Ovary (tissue), 9 donors: Measurements from ENCODE around the gene LRP8. TPM values are rescaled to one million over a fixed set of nuclear protein-coding genes. Genes with fewer than 3 reads are reported as not detected.

Experiments
- DNase-seq, 5 donors: peaks; one replicate each; pipeline ENCODE4 v3.0.0-alpha.2; 2019 to 2020
- H3K27ac ChIP-seq, 2 donors: fragments of 200-600 bp; one replicate each; pipeline versions ENCODE4 v1.5.1 to v1.8.0; 2019 to 2022
- H3K27me3 ChIP-seq: fragments of 200-600 bp; one replicate; pipeline ENCODE4 v1.8.0; 2022
- H3K36me3 ChIP-seq: fragments of 200-600 bp; sonication (generic); one replicate; pipeline ENCODE4 v1.5.1; 2019
- H3K4me1 ChIP-seq: one replicate; pipeline ENCODE4 v1.8.1; 2013; ENCODE audit warnings: mild to moderate bottlenecking, moderate library complexity; ENCODE audit not compliant: insufficient read depth
- H3K4me3 ChIP-seq: fragments of 200-600 bp; sonication (generic); one replicate; pipeline ENCODE4 v1.5.1; 2017
- H3K9me3 ChIP-seq, 2 donors: fragments of 200-600 bp in 1 of 2; sonication (generic) in 1 of 2; one replicate each; pipeline versions ENCODE4 v1.5.1 to v1.8.1; 2013 to 2019; ENCODE audit warnings: mild to moderate bottlenecking in 1 of 2, moderate library complexity in 1 of 2
- EP300 ChIP-seq: sonication (generic); formaldehyde crosslinking; IDR thresholded peaks from one replicate; pipeline ENCODE4 v1.6.1; 2017; ENCODE audit warnings: antibody characterized with exemption
- POLR2A ChIP-seq: fragments of 450-650 bp; IDR thresholded peaks from one replicate; pipeline ENCODE4 v1.6.1; 2017; ENCODE audit warnings: antibody characterized with exemption, mild to moderate bottlenecking, moderate library complexity
- WGBS, 3 donors: extraction: QIAGEN DNeasy Blood & Tissue Kit in 1 of 3; methylation state at CpG; one replicate each; pipeline versions ENCODE4 v1.1.5 to v1.1.7; 2013 to 2017; 5-methylcytosine and 5-hydroxymethylcytosine counted together
- intact Hi-C, 4 donors: fragments of 100-400 bp; cut with DNase I; formaldehyde crosslinking; loops; one replicate each; pipeline versions ENCODE4 v1.11.0 to v1.15.1; 2022 to 2023
- polyA plus RNA-seq, 2 donors: library from polyadenylated mRNA; stranded (reverse); fragments of 200-250 nt in 1 of 2; fragments of 350-450 nt in 1 of 2; fragmentation: Illumina TruSeq in 1 of 2; extraction: RNeasy Lipid Tissue Mini Kit (QIAGEN cat#74804) in 1 of 2; gene quantifications; one replicate each; pipeline ENCODE4 v1.2.3, GENCODE V29; 2013 to 2014
- total RNA-seq, 7 donors: library from RNA; depleted of rRNA in 2 of 7; stranded (reverse); fragments of >200 nt in 2 of 7; fragmentation: NEBNext Ultra II Directional in 3 of 7; extraction: Animal tissue kit (Norgen Biotek cat#: 25700) in 3 of 7; gene quantifications; one replicate each; pipeline versions ENCODE4 v1.1.0 to v1.2.4, GENCODE V29; 2016 to 2023
- TF ChIP-seq, protein P1 (sequence below), 3 donors: fragments of 450-650 bp in 2 of 3; fragments of 200-600 bp in 1 of 3; IDR thresholded peaks; one replicate each; pipeline versions ENCODE4 v1.5.1 to v1.8.0; 2016 to 2022; ENCODE audit warnings: antibody characterized with exemption in 3 of 3, mild to moderate bottlenecking in 1 of 3
- donor health status: DM: no; HTN: no; CAD: no; lungs with moderate emphysema.
- donor health status: DM: no; HTN: no; CAD: no.
- donor health status: Bipolar disorder and iron deficiency.
- donor health status: DM: yes; HTN: yes; CAD: no.
- donor health status: DM: no; HTN: no; CAD: no.
- donor health status: DM: yes; HTN: yes; CAD: no.

Gene LRP8
- total and polyA plus RNA-seq, 9 donors, result 1.2 to 10.6 (median 2.2) TPM

DNA sequence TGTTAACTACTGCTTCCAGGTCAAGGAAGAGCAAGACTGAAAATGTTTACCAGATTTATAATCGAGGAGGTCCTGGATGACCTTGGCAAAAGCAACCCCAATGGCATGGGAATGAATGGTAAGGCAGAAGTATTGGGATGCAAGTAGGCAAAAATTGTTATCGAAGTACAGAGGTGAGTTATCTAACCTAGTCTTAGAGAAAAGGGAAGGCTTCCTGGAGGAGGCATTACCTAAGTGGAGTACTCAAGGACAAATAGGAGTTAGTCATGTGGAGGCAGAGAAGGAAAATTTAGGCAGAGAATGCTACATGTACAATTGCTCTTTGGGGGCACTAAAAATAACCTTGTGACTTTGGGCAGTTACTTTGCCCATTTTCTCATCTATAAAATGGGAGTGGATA lies 86.0 kb downstream of the LRP8 start:
- 76 to 86% (median 82%) methylated on average over 2 of the region's 2 CpGs for WGBS, 3 donors
- Histone ChIP-seq H3K27ac (no peak overlapping the region), H3K27me3 (no peaks in the 10 kb centered on the region), H3K9me3 (no peaks in the 10 kb centered on the region), H3K4me3 (no peak overlapping the region), H3K4me1 (peaks cover 9% of the 10 kb centered on the region), H3K36me3 (no peaks in the 10 kb centered on the region)
- intact Hi-C loops, result no loop called here
- no peak for DNase-seq
- no peak for TF ChIP-seq EP300
- TF ChIP-seq, protein P1, sequence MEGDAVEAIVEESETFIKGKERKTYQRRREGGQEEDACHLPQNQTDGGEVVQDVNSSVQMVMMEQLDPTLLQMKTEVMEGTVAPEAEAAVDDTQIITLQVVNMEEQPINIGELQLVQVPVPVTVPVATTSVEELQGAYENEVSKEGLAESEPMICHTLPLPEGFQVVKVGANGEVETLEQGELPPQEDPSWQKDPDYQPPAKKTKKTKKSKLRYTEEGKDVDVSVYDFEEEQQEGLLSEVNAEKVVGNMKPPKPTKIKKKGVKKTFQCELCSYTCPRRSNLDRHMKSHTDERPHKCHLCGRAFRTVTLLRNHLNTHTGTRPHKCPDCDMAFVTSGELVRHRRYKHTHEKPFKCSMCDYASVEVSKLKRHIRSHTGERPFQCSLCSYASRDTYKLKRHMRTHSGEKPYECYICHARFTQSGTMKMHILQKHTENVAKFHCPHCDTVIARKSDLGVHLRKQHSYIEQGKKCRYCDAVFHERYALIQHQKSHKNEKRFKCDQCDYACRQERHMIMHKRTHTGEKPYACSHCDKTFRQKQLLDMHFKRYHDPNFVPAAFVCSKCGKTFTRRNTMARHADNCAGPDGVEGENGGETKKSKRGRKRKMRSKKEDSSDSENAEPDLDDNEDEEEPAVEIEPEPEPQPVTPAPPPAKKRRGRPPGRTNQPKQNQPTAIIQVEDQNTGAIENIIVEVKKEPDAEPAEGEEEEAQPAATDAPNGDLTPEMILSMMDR (IDR thresholded peaks at IDR 0.05), result no peak
- TF ChIP-seq POLR2A, result no peak

DNA sequence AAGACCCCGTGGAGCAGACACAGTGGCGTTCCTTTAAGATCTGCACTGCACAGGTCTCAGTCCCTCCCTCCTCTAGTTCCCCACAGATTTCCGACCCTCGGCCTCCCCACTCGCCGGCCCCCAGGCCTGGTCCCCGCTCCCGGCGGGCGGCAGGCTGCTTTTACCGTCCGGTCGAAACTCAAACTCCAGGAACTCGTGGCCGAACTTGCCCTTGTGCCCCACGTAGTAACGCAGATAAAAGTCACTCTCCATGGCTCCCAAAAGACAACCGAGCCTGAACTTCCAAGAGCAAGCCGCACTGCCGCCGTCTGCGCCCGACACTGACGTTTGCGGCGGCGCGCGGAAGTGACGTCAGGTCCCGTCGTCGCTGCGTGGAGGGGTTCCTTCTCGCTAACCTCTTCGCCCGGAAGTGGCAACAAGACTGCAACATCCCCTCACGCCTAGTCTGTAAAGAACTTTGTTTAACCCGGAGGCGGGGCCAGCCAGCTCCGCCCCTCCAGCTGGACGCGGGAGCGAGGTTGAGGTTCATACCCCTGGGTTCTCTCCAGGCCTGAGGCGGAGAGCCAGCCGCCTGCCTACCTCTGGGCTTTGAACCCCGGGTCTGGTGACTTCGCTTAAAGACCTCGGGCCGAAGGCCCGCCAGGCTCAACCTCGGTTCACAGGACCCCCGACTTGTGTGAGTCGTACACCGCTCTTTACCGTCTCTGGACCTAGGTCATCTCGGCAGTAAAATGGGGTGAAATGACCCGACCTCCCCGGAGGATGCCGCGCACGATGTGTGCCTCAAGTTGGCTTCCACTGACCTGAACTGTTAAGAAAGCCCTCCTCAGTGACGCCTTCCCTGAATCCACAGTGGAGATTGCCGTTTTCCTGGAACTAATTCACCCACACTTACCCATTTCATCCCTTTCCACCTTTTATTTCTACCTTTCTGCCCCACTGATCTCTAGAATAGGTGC lies 89.4 kb downstream of the LRP8 start, which contains the start of gene MAGOH:
MAGOH (minus strand) TSS at position 322 of the 959 bp plus-strand sequence; CDS start at position 252, 70 bp downstream.
- DNase-seq, result peak; percentile 91 to 96 (median 94)
- WGBS, 3 donors, result 3 to 5% (median 3%) methylated on average over 64 of the region's 64 CpGs
- Histone ChIP-seq H3K27ac (peak within 1 kb of the TSS; percentile 43 to 77), H3K4me1 (peaks cover 10% of the 10 kb centered on the region), H3K36me3 (no peaks in the 10 kb centered on the region), H3K27me3 (no peaks in the 10 kb centered on the region), H3K4me3 (peak within 1 kb of the TSS; percentile 62), H3K9me3 (no peaks in the 10 kb centered on the region)
- TF ChIP-seq EP300 (no peak), POLR2A (peak; percentile 85)
- TF ChIP-seq, protein P1 (IDR thresholded peaks at IDR 0.05), result peak in 1 of 3 donors; percentile 22
- intact Hi-C loops, result no loop called here

DNA sequence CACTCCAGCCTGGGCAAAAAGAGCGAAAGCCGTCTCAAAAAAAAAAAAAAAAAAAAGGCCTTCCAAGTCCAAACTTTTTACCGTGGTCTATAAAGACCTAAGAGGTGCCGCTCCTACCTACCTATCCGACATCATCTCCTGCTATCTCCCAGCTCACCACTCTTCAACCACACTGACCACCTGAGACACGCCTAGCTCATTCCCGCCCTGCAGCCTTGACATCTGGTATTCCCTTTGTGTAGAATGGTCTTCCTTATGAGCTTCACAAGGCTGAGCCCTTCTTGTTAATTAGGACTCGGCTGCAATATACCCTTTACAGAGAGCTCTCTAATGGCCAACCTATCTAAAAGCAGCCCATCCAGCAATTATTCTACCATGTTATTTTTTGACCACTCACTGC lies 90.2 kb downstream of the LRP8 start:
- Histone ChIP-seq H3K4me3 (peak overlapping the region; percentile 62), H3K4me1 (peaks cover 10% of the 10 kb centered on the region), H3K27me3 (no peaks in the 10 kb centered on the region), H3K36me3 (no peaks in the 10 kb centered on the region), H3K27ac (peak overlapping the region in 1 of 2 donors; percentile 77), H3K9me3 (no peaks in the 10 kb centered on the region)
- no peak for DNase-seq
- TF ChIP-seq POLR2A (no peak), EP300 (no peak)
- TF ChIP-seq, protein P1 (IDR thresholded peaks at IDR 0.05), result no peak
- intact Hi-C loops, result no loop called here
- WGBS, 3 donors, result 25 to 40% (median 33%) methylated on average over 8 of the region's 8 CpGs

DNA sequence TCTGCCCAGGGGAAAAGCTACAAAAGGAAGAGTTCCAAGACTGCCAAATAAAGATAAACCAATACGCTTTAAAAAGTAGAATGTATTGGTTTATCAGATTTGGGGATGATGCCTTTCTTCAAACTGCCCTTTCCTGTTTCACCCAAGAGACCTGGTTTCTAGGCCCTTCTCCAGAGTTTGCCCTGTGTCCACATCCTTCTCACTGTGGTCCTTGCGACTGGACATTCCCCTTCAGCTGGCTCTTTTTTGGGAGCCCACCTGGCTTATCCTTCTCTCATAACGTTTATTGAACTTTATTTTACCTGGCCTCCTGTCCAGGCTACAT lies 106.9 kb downstream of the LRP8 start:
- TF ChIP-seq, protein P1 (IDR thresholded peaks at IDR 0.05), result no peak
- TF ChIP-seq EP300 (no peak), POLR2A (no peak)
- intact Hi-C loops, result no loop called here
- peak overlapping the region; percentile 95 to 96 for H3K27ac ChIP-seq
- DNase-seq, result no peak
- H3K4me3 ChIP-seq, result peak overlapping the region; percentile 91
- no peaks in the 10 kb centered on the region for H3K27me3 ChIP-seq
- 32 to 43% (median 35%) methylated on average over 3 of the region's 3 CpGs for WGBS, 3 donors
- H3K36me3 ChIP-seq, result no peaks in the 10 kb centered on the region
- H3K4me1 ChIP-seq, result no peaks in the 10 kb centered on the region
- no peaks in the 10 kb centered on the region for H3K9me3 ChIP-seq
